Measurements from ENCODE around the gene KRT3.
"Not testable (repeated sequence)": the region's sequence is repeated elsewhere in the genome, so short reads cannot be mapped to it uniquely, and the experiment has no call there.

KRT3 gene

DNA sequence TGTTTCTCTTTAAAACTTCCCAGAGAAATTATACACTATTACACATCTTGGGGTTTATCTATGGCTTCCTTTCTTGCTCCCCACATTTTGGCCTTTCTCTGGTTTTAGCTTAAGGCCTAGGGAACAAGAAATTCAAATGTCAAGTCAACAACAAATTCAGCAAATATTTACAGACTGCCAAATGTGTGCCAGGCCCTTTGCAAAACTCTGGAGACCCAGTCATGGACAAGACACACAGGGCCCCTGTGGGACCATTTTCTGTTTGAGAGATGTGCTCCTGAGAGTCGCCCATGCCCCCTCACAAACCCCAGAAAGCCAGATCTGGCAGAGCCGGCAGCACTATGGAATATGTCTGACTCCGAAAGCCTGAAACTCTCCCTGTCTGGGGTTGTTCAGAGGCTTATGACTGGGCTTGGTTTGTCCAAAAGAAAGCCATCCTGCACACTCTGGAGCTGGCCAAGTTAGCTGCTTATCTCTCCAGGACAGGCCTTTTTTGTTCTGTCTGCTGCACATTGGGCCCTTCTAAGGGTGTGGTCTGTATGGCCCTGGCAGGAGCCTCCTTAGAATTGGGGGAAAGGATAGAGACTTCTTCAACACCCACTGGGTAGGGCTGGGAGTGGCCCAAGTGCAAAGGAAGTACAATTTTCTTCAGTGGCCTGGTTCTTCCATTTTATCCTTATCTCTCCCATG, 1.1 kb upstream of the KRT3 start:
- no peak for DNase-seq

DNA sequence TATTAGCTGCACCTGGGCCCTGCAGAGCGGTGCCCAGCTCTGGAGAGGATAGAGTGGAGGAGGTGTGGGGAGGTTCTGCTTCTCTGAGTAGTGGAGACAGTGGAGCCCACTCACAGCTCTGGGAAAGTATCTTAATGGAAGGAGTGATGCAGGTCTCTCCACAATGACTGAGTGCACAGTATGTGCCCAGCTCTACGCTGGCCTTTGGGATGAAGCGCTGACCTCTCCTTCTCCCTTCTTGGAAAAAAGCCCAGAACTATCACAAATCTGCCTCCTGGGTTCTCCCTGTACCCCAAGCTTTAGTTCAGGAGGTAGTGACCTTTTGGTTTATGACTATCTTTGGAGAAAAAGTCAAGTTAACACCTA, 495 bp upstream of the KRT3 start:
- DNase-seq: no peak

GRCh38 chr12:52795332-52795674, 614 bp downstream of the KRT3 start:
- not testable (repeated sequence) for DNase-seq

- DNase-seq: no peak
These were observed 1.2 kb downstream of the KRT3 start for GRCh38 chr12:52794479-52795331.

- no peak for DNase-seq
These were observed 3.5 kb downstream of the KRT3 start for GRCh38 chr12:52792185-52793029.

GRCh38 chr12:52791271-52792184, 4.4 kb downstream of the KRT3 start:
- DNase-seq: no peak

- DNase-seq: no peak
These were observed 5.3 kb downstream of the KRT3 start for GRCh38 chr12:52790427-52791270.

- DNase-seq: no peak
These were observed 6.1 kb downstream of the KRT3 start for GRCh38 chr12:52789637-52790426.

GRCh38 chr12:52788876-52789636, 6.9 kb downstream of the KRT3 start:
- no peak for DNase-seq

- DNase-seq: no peak
These were observed 7.6 kb downstream of the KRT3 start for GRCh38 chr12:52788192-52788875.

DNA sequence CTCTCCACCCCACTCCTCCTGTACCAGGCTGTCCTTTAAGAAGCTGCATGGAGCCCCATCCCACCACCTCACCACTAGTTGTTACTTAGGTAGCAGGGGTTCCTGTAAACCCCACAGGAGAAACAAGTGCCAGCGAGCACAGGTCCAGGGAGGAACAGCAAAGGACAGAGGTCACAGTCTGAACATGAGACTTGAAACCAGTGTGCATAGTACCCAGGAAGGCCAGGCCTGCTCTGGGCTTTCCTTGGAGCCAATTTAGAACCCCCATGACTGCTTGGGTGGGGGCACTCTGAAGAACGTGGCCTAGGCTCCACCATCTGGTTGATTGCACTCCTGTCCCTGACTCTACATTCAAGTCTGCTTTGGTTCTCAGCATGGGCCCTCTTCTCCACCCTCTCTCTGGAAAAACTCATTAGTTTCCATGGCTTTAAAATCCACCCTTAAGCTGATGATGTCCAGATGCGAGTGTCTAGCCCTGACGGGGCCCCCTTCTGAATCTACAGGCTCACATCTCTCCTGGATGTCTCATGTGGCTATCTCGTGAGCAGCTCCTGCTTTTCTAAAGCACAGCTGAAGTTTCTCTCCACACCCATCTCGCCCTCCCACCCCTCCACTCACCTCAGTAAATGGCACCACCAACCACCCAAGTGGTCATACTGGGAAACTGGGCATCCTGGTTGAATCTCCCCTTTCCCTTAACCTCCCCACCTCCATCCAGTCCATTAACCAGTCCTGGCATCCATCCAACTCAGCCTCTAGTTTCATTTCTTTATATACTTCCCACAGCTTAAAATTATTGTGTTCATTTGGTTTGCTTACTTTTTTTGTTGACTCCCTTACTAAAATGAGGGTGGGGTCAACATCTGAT, 8.4 kb downstream of the KRT3 start:
- no peak for DNase-seq

DNA sequence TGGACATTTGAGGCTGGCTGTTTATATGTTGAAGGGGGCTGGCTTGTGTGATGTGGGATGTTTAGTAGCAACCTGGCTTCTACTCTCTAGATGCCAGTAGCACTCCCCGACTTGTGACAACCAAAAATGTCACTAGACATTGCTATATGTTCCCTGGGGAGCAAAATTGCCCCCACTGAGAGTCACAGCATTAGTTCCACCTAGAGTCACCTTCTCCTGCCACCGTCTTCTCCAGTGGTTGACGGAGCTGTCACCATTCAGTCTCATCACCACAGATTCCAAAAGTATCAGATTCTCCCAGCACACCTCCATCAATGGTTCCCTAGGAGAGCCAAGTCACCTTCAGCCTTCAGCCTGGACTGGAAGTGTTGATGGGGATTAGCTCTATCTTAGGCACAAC, 11.0 kb downstream of the KRT3 start:
- no peak for DNase-seq

DNA sequence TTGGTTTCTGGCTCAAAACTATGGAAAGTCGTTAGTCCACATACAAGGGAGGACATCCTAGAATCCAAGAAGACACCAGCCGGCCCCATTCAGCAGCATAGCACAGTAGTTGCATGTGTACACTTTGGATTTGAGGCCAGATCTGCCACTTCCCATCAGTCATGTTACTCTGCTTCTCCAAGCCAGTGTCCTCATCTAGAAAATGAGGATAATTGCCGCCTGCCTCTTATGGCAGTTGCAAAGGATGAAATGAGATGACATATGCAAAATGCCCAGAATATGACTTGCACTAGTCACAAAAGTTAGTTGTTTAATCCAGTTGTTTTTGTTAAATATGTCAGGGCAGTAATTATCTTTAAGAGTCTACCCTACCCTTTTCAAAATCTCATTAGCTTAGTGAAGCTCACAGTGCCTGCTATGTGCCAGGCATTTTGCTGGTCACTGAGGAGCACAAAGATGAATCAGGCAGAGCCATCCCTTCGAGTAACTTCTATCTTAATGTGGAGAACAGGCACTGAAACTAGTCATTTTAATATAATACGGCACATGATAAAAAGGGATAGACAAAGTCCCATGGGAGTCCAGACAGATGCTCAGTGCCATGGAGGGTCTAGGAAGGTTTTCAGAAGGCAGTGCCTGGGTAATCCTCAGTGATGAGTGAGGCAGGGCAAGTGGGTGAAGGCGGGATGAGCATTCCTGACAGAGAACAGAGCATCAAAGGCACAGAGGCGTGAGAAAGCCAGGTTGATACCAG, 12.2 kb downstream of the KRT3 start:
- no peak for DNase-seq

DNA sequence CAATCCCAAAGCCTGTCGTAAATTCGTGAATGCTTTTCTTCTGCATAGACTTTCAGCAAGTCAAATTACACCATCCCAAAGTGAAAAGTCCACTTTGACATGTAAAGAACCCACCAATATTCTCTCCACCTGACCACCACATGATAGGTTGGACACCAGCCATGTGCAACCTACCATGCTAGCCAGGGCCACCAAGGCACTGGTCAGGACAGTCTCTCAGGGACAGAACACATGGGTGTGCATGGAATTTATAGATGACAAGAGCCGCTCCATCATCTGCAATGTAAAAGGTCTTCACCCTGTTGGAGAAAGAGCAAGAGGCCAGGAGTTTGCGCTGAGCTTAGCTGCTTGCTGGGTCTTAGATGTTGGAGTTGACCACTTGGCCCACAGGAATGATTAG, 13.4 kb downstream of the KRT3 start:
- no peak for DNase-seq

GRCh38 chr12:52781399-52782082, 14.4 kb downstream of the KRT3 start:
- DNase-seq: no peak

- DNase-seq: no peak
These were observed 16.0 kb downstream of the KRT3 start for GRCh38 chr12:52779914-52780313.

DNA sequence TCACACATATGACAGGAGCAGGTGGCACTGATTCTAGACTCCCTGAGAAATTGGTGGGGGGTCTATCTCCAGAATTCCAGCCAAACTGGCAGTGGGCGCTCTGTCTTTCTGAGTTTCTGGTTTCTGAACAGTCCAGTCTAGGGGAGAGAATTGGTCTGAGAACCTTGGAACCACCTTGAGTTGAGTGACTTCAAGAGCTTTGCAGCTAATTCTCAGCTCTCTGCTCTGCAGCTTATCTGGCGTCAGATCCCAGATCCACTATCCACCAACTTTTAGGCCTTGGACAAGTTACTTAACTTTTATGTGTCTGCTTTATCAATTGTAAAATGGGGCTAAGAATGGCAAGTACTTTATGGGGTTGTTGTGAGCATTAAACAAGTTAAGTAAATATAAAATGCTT, 17.1 kb downstream of the KRT3 start:
- DNase-seq: no peak
